Stomach (tissue), 9 donors: ENCODE data around the gene ELMO3. TPM values are rescaled to one million over a fixed set of nuclear protein-coding genes. Genes with fewer than 3 reads are reported as not detected.

Source experiments
- DNase-seq, 2 donors: peaks; one replicate each; pipeline versions ENCODE4 v3.0.0 to v3.0.0-alpha.2; 2013 to 2019
- H3K27ac ChIP-seq, 5 donors: fragments of 200-600 bp in 4 of 5; sonication (generic) in 4 of 5; one replicate each; pipeline ENCODE4 v1.5.1; 2013 to 2019; ENCODE audit warnings: mild to moderate bottlenecking in 1 of 5, moderate library complexity in 1 of 5
- H3K27me3 ChIP-seq, 3 donors: fragments of 200-600 bp; sonication (generic); one replicate each; pipeline ENCODE4 v1.5.1; 2017 to 2019; ENCODE audit warnings: mixed run types in 1 of 3
- H3K36me3 ChIP-seq, 4 donors: fragments of 200-600 bp; sonication (generic); 1 replicate in 3 of 4; 2 replicates in 1 of 4; pipeline ENCODE4 v1.5.1; 2016 to 2019
- H3K4me1 ChIP-seq, 4 donors: fragments of 200-600 bp; sonication (generic); one replicate each; pipeline ENCODE4 v1.5.1; 2016 to 2019
- H3K4me3 ChIP-seq, 4 donors: fragments of 200-600 bp; sonication (generic) in 3 of 4; one replicate each; pipeline ENCODE4 v1.5.1; 2016 to 2019; ENCODE audit warnings: mild to moderate bottlenecking in 1 of 4
- H3K9me3 ChIP-seq, 4 donors: fragments of 200-600 bp; sonication (generic); one replicate each; pipeline ENCODE4 v1.5.1; 2016 to 2019
- CTCF ChIP-seq, 7 experiments: fragments of 450-650 bp in 4 of 7; fragments of 200-600 bp in 3 of 7; sonication (generic) in 3 of 7; IDR thresholded peaks; one replicate each; pipeline ENCODE4 v1.5.1; 2016 to 2019; ENCODE audit warnings: antibody characterized with exemption in 7 of 7, control low read depth in 2 of 7, mild to moderate bottlenecking in 1 of 7
- EP300 ChIP-seq: sonication (generic); formaldehyde crosslinking; IDR thresholded peaks from one replicate; pipeline ENCODE4 v1.6.1; 2017; ENCODE audit warnings: antibody characterized with exemption
- POLR2A ChIP-seq, 4 donors: fragments of 450-650 bp; IDR thresholded peaks; one replicate each; pipeline ENCODE4 v1.6.1; 2016; ENCODE audit warnings: antibody characterized with exemption in 4 of 4, control low read depth in 2 of 4, mild to moderate bottlenecking in 1 of 4, moderate library complexity in 1 of 4
- POLR2AphosphoS5 ChIP-seq, 3 donors: sonication (generic); formaldehyde crosslinking; IDR thresholded peaks; one replicate each; pipeline ENCODE4 v1.6.1; 2016; ENCODE audit warnings: antibody characterized with exemption in 3 of 3
- WGBS, 5 donors: extraction: QIAGEN DNeasy Blood & Tissue Kit in 3 of 5; methylation state at CpG; one replicate each; pipeline versions ENCODE4 v1.1.5 to v1.1.7; 2013 to 2018; 5-methylcytosine and 5-hydroxymethylcytosine counted together
- intact Hi-C: fragments of 100-400 bp; cut with DNase I; formaldehyde crosslinking; loops from one replicate; pipeline ENCODE4 v1.15.1; 2023; ENCODE audit warnings: low total_unique reads
- polyA plus RNA-seq, 3 donors: library from polyadenylated mRNA; stranded (reverse); fragments of 200-250 nt; gene quantifications; one replicate each; pipeline ENCODE4 v1.2.3, GENCODE V29; 2013
- total RNA-seq, 5 donors: library from RNA; depleted of rRNA; stranded (reverse); fragments of >200 nt; gene quantifications; one replicate each; pipeline versions ENCODE4 v1.1.0 to v1.2.3, GENCODE V29; 2014 to 2016
- donor health status: healthy with polysubstance abuse.
- donor health status: Bipolar disorder and iron deficiency.
- donor health status: healthy.

Gene ELMO3
- total and polyA plus RNA-seq, 8 donors = 11.6 to 133 (median 40.8) TPM

- Histone ChIP-seq H3K4me1 (peaks cover 34 to 68% (median 60%) of the 10 kb centered on the region in 4 donors), H3K36me3 (peaks cover 0 to 8% (median 3%) of the 10 kb centered on the region in 4 donors), H3K9me3 (no peaks in the 10 kb centered on the region), H3K27me3 (peaks cover 0 to 15% (median 0%) of the 10 kb centered on the region in 3 donors), H3K27ac (no peak overlapping the region), H3K4me3 (peak overlapping the region in 2 of 4 donors; percentile 28 to 42)
- peak in 5 of 7 experiments; percentile 56 to 100 (median 96) for TF ChIP-seq CTCF (IDR thresholded peaks at IDR 0.05)
- no peak for TF ChIP-seq EP300
- TF ChIP-seq POLR2AphosphoS5 (IDR thresholded peaks at IDR 0.05) = peak in 2 of 3 donors; percentile 30 to 70
- TF ChIP-seq POLR2A (IDR thresholded peaks at IDR 0.05) = no peak
- 9 to 34% (median 10%) methylated on average over 22 to 74 of the region's 74 CpGs for WGBS, 5 donors
- peak; percentile 83 to 94 for DNase-seq
- intact Hi-C loops = no loop called here
Measured at GRCh38 chr16:67155295-67156142, 43.4 kb upstream of the ELMO3 start.

- peaks cover 37 to 68% (median 60%) of the 10 kb centered on the region in 4 donors for H3K4me1 ChIP-seq
- peaks cover 0 to 8% (median 3%) of the 10 kb centered on the region in 4 donors for H3K36me3 ChIP-seq
- H3K9me3 ChIP-seq = no peaks in the 10 kb centered on the region
- TF ChIP-seq POLR2A (IDR thresholded peaks at IDR 0.05) (no peak), CTCF (IDR thresholded peaks at IDR 0.05) (no peak), POLR2AphosphoS5 (IDR thresholded peaks at IDR 0.05) (no peak), EP300 (no peak)
- intact Hi-C loops = no loop called here
- H3K27ac ChIP-seq = no peak overlapping the region
- DNase-seq = peak in 1 of 2 donors; percentile 38
- H3K27me3 ChIP-seq = peaks cover 0 to 9% (median 0%) of the 10 kb centered on the region in 3 donors
- 55 to 72% (median 63%) methylated on average over 12 to 15 of the region's 15 CpGs for WGBS, 5 donors
- no peak overlapping the region for H3K4me3 ChIP-seq
Measured at GRCh38 chr16:67156143-67156844, 42.6 kb upstream of the ELMO3 start.

- Histone ChIP-seq H3K27me3 (peaks cover 0 to 19% (median 0%) of the 10 kb centered on the region in 3 donors), H3K4me3 (no peak overlapping the region), H3K4me1 (peaks cover 44 to 73% (median 63%) of the 10 kb centered on the region in 4 donors), H3K27ac (peak overlapping the region in 2 of 5 donors; percentile 88 to 92), H3K9me3 (no peaks in the 10 kb centered on the region), H3K36me3 (peaks cover 0 to 8% (median 3%) of the 10 kb centered on the region in 4 donors)
- 53 to 74% (median 60%) methylated on average over 7 of the region's 7 CpGs for WGBS, 5 donors
- TF ChIP-seq EP300 (no peak), CTCF (IDR thresholded peaks at IDR 0.05) (no peak), POLR2AphosphoS5 (IDR thresholded peaks at IDR 0.05) (no peak), POLR2A (IDR thresholded peaks at IDR 0.05) (no peak)
- intact Hi-C loops = no loop called here
- peak in 1 of 2 donors; percentile 18 for DNase-seq
Measured at GRCh38 chr16:67157106-67157748, 41.7 kb upstream of the ELMO3 start.
